Nephron (organoid): Measurements from ENCODE around the gene SERPINB10.
A peak's percentile ranks its signal among the peaks of the same experiment; 100 is the strongest.

Experiments
- H3K27ac Mint-ChIP-seq, 3 experiments: 2 replicates each; pipeline ENCODE4 v1.8.0; 2020; ENCODE audit warnings: mixed read lengths in 3 of 3, mild to moderate bottlenecking in 2 of 3, moderate library complexity in 1 of 3
- H3K27me3 Mint-ChIP-seq: 2 replicates; pipeline ENCODE4 v1.8.0; 2021; ENCODE audit warnings: low read depth, mild to moderate bottlenecking, moderate library complexity, mixed read lengths
- H3K36me3 Mint-ChIP-seq: 2 replicates; pipeline ENCODE4 v1.8.0; 2020; ENCODE audit warnings: low read depth, mixed read lengths
- H3K4me1 Mint-ChIP-seq: 2 replicates; pipeline ENCODE4 v1.8.0; 2020; ENCODE audit warnings: mixed read lengths
- H3K4me3 Mint-ChIP-seq, 3 experiments: 2 replicates each; pipeline ENCODE4 v1.8.0; 2020; ENCODE audit warnings: mild to moderate bottlenecking in 3 of 3, mixed read lengths in 3 of 3, moderate library complexity in 2 of 3
- H3K9me3 Mint-ChIP-seq: 2 replicates; pipeline ENCODE4 v1.8.0; 2020; ENCODE audit warnings: mixed read lengths
- TF ChIP-seq, protein P1 (sequence below), 3 experiments: fragments of 200-600 bp; sonication (generic); IDR thresholded peaks; one replicate each; pipeline ENCODE4 v1.5.0; 2021; ENCODE audit warnings: antibody characterized with exemption in 3 of 3; ENCODE audit not compliant: unreplicated experiment in 3 of 3

The SERPINB10 gene

DNA sequence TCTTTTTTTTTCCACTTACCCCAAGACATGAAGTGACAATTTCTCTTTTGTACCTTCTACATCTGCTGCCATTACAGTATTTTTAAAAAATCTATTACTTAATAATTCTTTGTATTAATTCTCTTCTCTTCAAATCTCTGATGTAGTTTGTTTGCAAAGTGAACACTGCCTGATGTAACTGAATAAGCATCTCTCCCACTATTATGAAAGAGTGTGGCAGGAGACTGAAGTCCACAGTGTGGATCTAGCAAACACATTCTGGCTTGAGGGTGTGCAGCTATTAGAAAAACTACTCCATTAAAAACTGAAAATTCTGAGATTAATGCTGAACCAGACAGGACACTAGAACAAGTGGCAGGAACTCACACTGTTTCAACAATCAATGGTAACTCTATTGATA, 57.1 kb downstream of the SERPINB10 start:
- Mint-ChIP-seq H3K9me3 (no peaks in the 10 kb centered on the region), H3K4me3 (no peak overlapping the region), H3K27me3 (peaks cover 5% of the 10 kb centered on the region), H3K27ac (no peak overlapping the region), H3K4me1 (peaks cover 15% of the 10 kb centered on the region), H3K36me3 (no peaks in the 10 kb centered on the region)
- TF ChIP-seq, protein P1, sequence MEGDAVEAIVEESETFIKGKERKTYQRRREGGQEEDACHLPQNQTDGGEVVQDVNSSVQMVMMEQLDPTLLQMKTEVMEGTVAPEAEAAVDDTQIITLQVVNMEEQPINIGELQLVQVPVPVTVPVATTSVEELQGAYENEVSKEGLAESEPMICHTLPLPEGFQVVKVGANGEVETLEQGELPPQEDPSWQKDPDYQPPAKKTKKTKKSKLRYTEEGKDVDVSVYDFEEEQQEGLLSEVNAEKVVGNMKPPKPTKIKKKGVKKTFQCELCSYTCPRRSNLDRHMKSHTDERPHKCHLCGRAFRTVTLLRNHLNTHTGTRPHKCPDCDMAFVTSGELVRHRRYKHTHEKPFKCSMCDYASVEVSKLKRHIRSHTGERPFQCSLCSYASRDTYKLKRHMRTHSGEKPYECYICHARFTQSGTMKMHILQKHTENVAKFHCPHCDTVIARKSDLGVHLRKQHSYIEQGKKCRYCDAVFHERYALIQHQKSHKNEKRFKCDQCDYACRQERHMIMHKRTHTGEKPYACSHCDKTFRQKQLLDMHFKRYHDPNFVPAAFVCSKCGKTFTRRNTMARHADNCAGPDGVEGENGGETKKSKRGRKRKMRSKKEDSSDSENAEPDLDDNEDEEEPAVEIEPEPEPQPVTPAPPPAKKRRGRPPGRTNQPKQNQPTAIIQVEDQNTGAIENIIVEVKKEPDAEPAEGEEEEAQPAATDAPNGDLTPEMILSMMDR (IDR thresholded peaks at IDR 0.05; ENCODE audit: unreplicated experiment in 3 of 3), result no peak

DNA sequence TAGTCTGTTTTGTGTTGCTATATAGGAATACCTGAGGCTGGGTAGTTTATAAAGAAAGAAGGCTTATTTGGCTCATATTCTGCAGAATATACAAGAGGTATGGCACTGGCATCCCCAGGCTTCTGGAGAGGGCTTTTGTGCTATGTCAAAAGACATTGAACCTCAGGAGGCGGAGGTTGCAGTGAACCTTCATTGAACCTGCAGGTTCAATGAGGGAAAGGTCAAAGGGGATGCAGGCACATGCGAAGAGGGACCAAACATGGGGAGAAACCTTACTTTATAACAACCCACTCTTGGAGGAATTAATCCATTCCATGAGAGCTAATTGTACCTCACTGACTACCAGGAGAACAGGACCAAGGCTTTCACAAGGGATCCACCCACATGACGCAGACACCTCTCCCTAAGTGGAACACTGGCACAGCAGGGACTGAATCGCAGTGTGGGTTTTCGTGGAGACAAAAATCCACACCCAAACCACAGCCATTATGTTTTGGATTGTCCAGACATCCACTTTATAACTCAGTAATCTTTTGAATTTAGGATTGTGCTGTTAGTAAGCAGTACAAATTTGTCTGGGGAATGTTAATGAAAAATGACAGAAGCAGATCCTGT, 58.1 kb downstream of the SERPINB10 start:
- H3K9me3 Mint-ChIP-seq, result no peaks in the 10 kb centered on the region
- H3K4me1 Mint-ChIP-seq, result peaks cover 11% of the 10 kb centered on the region
- no peak overlapping the region for H3K27ac Mint-ChIP-seq
- TF ChIP-seq, protein P1 (IDR thresholded peaks at IDR 0.05; ENCODE audit: unreplicated experiment in 3 of 3), result no peak
- no peak overlapping the region for H3K4me3 Mint-ChIP-seq
- peaks cover 5% of the 10 kb centered on the region for H3K27me3 Mint-ChIP-seq
- no peaks in the 10 kb centered on the region for H3K36me3 Mint-ChIP-seq

DNA sequence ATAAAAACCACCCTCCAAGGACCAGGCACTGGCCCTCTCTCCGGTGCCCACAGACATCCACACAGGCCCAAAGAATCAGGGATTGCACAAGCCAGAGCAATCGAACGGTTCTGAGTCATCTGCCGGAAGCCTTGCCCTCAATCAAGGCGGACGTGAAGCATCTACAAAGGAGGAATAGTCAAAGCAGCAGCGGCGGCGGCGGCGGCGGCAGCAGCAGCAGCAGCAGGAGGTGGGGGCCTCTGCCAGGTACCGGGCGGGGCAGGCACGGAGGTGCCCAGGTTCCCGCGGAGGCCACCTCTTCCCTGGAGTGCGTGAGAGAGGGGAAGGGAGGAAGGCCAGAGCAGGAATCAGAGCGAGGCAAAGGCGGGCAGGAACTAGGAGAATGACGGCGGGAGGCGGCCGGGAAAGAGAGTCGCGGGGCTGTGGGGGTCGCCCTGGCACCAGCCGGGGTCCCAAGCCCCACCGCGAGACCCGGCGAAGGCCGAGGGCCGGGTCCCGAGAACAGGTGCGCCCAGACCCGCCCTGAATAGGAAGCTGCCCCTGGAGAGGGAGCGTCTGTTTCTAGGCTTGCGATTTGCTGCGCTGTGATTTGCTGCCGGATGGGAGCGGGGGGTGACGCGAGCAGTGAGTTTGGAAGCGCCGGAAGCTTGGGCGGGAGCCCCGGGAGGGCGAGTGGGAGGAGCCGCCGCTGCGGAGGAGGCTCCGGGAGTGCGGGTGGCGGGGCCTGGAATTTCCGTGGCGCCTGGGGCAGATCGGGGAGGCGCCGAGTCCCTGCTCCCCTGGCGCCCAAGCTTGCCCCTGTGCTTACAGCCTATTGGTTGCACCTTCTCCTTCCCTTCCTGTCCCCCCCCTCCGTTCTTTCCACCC, 62.4 kb downstream of the SERPINB10 start, which contains the start of gene SERPINB8:
SERPINB8 (plus strand) TSS at position 140 of the 867 bp plus-strand sequence. CDS start 8,228 bp downstream, outside the sequence.
- Mint-ChIP-seq H3K9me3 (no peaks in the 10 kb centered on the region), H3K27ac (peak within 1 kb of the TSS; percentile 92 to 99 (median 99)), H3K4me3 (peak within 1 kb of the TSS; percentile 92 to 95 (median 94)), H3K36me3 (no peaks in the 10 kb centered on the region), H3K27me3 (peaks cover 5% of the 10 kb centered on the region), H3K4me1 (peaks cover 11% of the 10 kb centered on the region)
- TF ChIP-seq, protein P1 (IDR thresholded peaks at IDR 0.05; ENCODE audit: unreplicated experiment in 3 of 3), result no peak

DNA sequence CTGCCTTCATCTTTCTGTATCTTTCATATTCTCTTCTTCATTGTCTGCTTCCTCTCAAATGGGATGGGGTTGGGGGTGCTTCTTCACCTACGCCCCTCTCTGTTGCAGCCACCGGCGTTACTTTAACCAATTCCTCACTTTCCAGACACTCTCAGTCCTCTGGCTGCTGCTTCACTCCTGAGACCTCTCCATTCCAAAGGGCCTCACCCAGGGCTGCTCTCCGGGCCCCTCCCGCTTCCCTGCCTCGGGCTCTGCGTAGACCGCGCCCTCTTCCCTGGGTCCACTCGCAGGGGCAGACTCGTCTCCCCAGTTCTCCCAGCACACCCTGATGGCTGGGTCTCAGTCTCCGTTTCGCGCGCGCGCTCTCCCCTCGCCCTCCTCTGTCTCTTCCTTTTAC, 63.0 kb downstream of the SERPINB10 start:
- TF ChIP-seq, protein P1 (IDR thresholded peaks at IDR 0.05; ENCODE audit: unreplicated experiment in 3 of 3), result no peak
- H3K4me3 Mint-ChIP-seq, result peak overlapping the region; percentile 92 to 95 (median 94)
- no peaks in the 10 kb centered on the region for H3K27me3 Mint-ChIP-seq
- peak overlapping the region; percentile 92 to 99 (median 99) for H3K27ac Mint-ChIP-seq
- H3K4me1 Mint-ChIP-seq, result peaks cover 11% of the 10 kb centered on the region
- H3K36me3 Mint-ChIP-seq, result no peaks in the 10 kb centered on the region
- H3K9me3 Mint-ChIP-seq, result no peaks in the 10 kb centered on the region

DNA sequence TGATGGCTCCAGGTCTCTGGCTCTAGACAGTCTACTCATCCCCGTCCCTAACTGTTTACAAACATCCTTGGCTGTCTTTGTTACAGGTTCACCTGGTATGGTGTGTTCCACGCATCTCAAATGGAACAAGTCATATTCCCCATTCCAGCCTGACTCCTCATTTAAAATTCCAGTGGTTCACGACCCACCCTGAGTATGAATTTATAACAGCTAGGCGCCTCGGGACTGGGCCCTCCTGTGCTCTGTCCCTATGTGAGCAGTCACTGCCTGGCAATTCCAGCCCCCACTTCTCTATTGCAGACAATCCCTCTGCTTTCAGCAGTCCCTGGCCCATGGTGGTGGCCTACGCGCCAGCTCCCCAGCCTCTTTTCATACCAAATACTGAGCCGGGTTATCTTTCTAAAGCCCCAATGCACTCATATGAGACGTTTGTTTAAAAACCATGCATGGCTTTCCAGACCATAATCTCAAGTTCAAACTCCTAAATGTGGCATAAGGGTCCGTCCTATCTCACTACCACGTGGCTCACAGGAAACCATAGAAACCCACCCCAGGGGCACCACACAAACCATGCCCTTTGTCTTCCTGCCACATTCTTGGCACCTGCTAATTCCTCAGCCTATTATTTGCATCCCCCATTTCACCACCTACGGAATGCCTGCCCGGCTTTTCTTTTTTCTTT, 63.7 kb downstream of the SERPINB10 start:
- Mint-ChIP-seq H3K27ac (peak overlapping the region; percentile 92 to 99 (median 99)), H3K27me3 (no peaks in the 10 kb centered on the region), H3K36me3 (no peaks in the 10 kb centered on the region), H3K4me1 (peaks cover 11% of the 10 kb centered on the region), H3K9me3 (no peaks in the 10 kb centered on the region), H3K4me3 (peak overlapping the region; percentile 92 to 95 (median 94))
- TF ChIP-seq, protein P1 (IDR thresholded peaks at IDR 0.05; ENCODE audit: unreplicated experiment in 3 of 3), result no peak
